ENCODE data around the gene EPB41.

GRCh38 chr1:28982198-28982597 is 67.8 kb downstream of the EPB41 start:
- TF ChIP-seq EP300 (IDR thresholded peaks at IDR 0.05) (no peak), POLR2AphosphoS5 (IDR thresholded peaks at IDR 0.05) (no peak), POLR2A (IDR thresholded peaks at IDR 0.05) (no peak)
- TF ChIP-seq, protein P1, sequence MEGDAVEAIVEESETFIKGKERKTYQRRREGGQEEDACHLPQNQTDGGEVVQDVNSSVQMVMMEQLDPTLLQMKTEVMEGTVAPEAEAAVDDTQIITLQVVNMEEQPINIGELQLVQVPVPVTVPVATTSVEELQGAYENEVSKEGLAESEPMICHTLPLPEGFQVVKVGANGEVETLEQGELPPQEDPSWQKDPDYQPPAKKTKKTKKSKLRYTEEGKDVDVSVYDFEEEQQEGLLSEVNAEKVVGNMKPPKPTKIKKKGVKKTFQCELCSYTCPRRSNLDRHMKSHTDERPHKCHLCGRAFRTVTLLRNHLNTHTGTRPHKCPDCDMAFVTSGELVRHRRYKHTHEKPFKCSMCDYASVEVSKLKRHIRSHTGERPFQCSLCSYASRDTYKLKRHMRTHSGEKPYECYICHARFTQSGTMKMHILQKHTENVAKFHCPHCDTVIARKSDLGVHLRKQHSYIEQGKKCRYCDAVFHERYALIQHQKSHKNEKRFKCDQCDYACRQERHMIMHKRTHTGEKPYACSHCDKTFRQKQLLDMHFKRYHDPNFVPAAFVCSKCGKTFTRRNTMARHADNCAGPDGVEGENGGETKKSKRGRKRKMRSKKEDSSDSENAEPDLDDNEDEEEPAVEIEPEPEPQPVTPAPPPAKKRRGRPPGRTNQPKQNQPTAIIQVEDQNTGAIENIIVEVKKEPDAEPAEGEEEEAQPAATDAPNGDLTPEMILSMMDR (IDR thresholded peaks at IDR 0.05), result no peak
